ENCODE results near the gene TBL1Y. TPM values are rescaled to one million over a fixed set of nuclear protein-coding genes. Genes with fewer than 3 reads are reported as not detected.

TBL1Y gene
- total RNA-seq, 2 experiments from 2014 or later: 0.10 TPM; not detected in 1

- no peaks in the 10 kb centered on the region for H3K36me3 Mint-ChIP-seq (ENCODE audit: low read depth)
- peaks cover 8% of the 10 kb centered on the region for H3K4me1 Mint-ChIP-seq
These were observed 211.7 kb downstream of the TBL1Y start for GRCh38 chrY:7122202-7122601.

DNA sequence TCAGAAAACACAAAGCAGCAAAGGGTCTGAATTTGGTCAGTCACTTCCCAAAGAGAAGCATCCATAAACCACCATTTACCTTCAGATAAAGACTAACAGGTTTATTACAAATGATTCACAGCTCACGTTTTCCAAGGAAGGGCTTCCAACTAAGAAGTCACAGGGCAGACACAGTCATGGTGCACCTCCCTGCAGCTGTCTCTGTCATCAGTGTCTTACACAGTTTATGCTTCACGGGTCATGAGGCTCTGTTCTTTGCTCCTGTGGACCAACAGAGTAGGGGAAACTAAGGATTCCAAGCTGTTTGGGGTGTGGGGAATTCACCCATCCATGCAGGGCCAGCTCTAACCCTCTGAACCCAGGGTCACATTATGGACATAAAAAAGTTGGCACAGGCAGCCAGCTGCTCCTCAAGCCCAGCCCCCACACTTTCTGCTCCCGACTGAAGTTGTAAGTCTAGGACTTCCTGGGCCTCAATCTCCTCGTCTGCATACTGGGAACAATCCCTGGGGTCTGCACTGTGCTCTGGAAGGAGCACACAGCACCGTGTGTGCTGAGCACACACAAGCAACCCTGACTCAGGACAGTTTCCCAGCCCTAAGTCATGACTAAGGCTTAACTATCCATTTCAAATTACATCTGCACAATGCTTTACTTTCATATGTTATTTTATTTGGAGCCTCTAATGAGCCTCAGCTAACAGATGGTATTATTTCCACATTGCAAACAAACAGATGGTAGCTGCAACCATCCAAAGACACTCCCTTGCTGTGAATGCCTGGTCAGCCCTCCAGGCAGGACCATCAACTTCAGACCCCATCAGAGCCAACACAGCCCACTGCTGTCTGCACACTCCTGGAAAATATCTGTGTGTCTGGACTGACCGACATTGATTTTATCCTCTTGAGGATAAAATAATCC lies 214.9 kb downstream of the TBL1Y start:
- H3K36me3 Mint-ChIP-seq (ENCODE audit: low read depth): no peaks in the 10 kb centered on the region
- ChIA-PET CTCF (no interaction called here), POLR2A (no interaction called here)
- H3K27ac Mint-ChIP-seq: no peak overlapping the region
- H3K9me3 Mint-ChIP-seq: no peaks in the 10 kb centered on the region
- no peak overlapping the region for H3K4me3 Mint-ChIP-seq
- H3K4me1 Mint-ChIP-seq: peaks cover 4% of the 10 kb centered on the region
- H3K27me3 Mint-ChIP-seq: peaks cover 3% of the 10 kb centered on the region
- DNase-seq: no peak

More at GRCh38 chrY:7122202-7122601, 211.7 kb downstream of the TBL1Y start:
- DNase-seq: no peak
- Mint-ChIP-seq H3K27me3 (peaks cover 5% of the 10 kb centered on the region), H3K27ac (no peak overlapping the region), H3K4me3 (no peak overlapping the region), H3K9me3 (no peaks in the 10 kb centered on the region)
- ChIA-PET POLR2A (no interaction called here), CTCF (no interaction called here)

DNA sequence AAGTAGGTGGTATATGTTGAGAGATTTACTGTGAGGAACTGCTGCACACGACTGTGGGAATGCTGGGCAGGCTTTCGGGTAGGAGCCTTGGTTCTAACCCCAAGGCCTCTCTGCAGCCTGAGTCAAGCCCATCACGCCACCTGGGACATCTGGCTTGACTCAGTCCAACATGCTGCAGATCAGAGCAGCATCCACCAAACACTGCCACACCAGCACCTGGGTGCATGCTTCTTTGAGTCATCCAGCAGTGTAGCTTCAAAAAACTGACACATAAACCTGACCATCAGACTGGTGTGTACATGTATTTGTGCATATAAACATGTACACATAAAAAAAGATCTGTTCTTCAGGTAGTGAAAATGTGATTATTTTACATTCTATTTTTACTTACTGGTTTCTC lies 217.7 kb downstream of the TBL1Y start:
- Mint-ChIP-seq H3K9me3 (no peaks in the 10 kb centered on the region), H3K27me3 (peaks cover 10% of the 10 kb centered on the region), H3K27ac (no peak overlapping the region), H3K36me3 (ENCODE audit: low read depth) (no peaks in the 10 kb centered on the region), H3K4me3 (no peak overlapping the region), H3K4me1 (peaks cover 4% of the 10 kb centered on the region)
- DNase-seq: no peak
- ChIA-PET CTCF (interaction anchor here (0.7 kb wide), 1 partner anchor 129 kb away, joined by 3 read pairs; no protein-coding TSS in a partner anchor), POLR2A (no interaction called here)

Other genes with a start within 250 kb of the TBL1Y start
- not detected for gene AMELY, start 1.1 kb downstream of the TBL1Y start, total RNA-seq

All from activated CD4-positive, alpha-beta memory T cell treated with anti-CD3 and anti-CD28 coated beads, Interleukin-2, amount 10 ng/mL, durations not matched to agents 7 days and 5 days (primary cell).